GM23248 (cell line): ENCODE results near the gene LCP2.

Source experiments
- EZH2 ChIP-seq: fragments of 200-600 bp; sonication (generic); IDR thresholded peaks from 2 replicates; pipeline ENCODE4 v1.6.1; 2018; ENCODE audit warnings: antibody characterized with exemption, mild to moderate bottlenecking; ENCODE audit not compliant: insufficient read depth, poor library complexity, severe bottlenecking
- EZH2phosphoT487 ChIP-seq: fragments of 200-600 bp; sonication (generic); IDR thresholded peaks from 2 replicates; pipeline ENCODE4 v1.6.1; 2018; ENCODE audit warnings: antibody characterized with exemption, moderate library complexity, mild to moderate bottlenecking, low read depth; ENCODE audit not compliant: insufficient read depth

DNA sequence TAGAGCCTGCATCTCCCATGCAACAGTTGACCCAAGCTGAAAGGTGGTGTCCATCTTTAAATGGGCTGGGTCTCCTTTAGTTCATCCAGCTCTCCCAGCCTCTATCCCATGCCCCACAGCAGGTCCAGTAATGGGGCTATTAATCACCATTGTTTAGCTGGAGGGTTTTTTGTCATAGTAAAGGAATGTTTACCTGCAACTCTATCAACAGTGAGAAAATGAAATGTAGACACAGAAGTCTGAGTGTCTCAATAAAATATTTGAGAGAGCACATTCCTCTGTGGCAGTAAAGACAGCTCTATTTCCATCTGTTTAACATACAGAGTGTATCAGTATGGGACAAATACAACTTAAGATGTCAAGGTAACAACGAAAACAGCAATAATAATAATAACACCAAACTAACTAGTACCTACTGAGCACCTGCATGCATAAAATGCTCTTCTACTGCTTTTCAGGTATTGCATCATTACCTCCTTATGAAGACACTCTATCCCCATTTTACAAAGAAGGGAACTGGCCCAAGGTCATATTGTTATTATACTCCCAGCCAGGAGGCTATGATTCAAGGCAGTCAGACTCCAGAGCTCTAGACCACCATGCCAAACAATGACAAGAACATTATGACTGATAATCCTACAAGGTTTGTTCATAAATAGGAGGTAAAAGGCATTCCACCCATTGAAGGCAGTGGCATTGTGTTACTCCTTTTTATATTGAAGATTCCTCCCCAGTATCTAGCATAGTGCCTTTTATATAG, 85.8 kb downstream of the LCP2 start:
- no peak for TF ChIP-seq EZH2phosphoT487
- no peak for TF ChIP-seq EZH2
